Measurements from ENCODE around the gene ARHGAP26.
A peak's percentile ranks its signal among the peaks of the same experiment; 100 is the strongest.

Gene ARHGAP26

DNA sequence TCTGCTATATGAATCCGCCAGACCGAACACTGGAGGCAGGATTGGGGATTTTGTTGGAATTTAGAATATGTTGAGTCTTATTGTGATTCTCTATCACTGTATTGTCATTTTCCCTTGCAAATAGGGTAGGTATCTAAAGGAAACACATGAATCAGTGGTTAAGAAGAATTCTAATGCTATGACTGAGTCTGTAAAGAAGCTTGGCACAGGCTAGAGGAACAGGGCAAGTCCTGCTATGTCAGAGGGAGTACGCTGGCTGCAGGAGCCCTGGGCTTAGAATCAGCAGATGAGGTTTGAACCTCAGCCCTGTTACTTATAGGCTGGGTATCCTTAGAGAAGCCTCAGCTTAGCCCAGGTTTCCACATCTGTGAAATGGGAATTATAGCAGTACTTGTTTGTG lies 435.2 kb downstream of the ARHGAP26 start:
- Histone ChIP-seq H3K27ac (peak overlapping the region in 3 of 21 experiments; percentile 5 to 55 (median 11)), H3K4me3 (no peak overlapping the region)

GRCh38 chr5:143205883-143206195 lies 435.7 kb downstream of the ARHGAP26 start:
- H3K27ac ChIP-seq: no peak overlapping the region
- no peak overlapping the region for H3K4me3 ChIP-seq

DNA sequence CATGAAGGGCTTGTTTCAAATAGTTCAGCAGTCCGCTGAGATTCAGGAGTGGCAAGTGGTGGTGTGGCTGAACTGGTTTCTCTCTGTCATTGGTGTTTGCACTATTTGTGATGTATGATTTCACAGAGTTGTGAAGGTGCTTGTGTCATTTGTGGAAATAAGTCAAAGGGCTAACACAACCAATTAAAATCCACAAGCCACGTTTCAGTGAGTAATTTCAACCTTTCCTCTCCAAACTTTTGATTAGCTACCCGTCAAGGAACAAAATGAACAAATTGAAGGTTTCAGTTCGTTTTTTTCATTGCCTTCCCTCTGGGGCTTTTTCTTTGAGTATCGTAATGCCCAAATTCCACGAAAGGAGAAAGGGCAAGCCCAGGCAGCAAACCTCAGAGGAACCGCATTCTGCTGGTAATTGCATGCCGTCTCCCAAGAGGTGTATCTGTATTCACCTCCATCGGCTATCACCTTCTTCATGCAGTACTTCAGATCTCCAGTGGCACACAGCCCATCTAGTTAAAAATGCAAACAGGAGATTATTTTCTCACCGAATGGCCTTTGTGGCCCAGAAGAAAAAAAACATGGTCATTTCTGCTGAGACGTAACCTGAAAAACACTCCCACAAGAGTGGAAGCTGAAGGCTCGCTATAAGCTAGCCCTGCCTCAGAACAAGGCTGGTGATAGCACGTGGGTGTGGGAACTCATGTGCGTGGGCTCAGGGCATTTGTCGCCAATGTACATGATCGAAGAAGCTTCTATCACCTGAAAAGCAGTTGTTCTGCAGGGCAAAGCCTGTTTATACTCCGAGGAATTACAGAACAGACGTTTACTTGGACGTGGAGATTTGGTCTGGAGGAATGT lies 436.2 kb downstream of the ARHGAP26 start:
- H3K27ac ChIP-seq: no peak overlapping the region
- H3K4me3 ChIP-seq: no peak overlapping the region

DNA sequence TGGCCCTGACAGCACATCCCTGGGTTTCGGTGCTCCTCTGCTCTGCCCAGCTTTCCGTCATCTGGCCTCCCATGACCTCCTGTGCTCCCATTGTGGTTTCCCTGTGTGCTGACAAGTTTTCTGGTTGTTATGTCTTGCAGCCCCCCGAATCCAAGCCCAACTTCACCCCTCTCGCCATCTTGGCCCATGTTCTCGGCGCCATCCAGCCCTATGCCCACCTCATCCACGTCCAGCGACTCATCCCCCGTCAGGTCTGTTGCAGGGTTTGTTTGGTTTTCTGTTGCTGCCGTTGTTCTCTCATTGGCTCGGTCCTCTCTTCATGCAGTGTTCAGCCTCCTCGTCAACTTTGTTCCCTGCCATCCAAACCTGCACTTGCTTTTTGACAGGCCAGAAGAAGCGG lies 436.9 kb downstream of the ARHGAP26 start:
- H3K27ac ChIP-seq: no peak overlapping the region
- no peak overlapping the region for H3K4me3 ChIP-seq

GRCh38 chr5:143207563-143208364 lies 437.6 kb downstream of the ARHGAP26 start:
- no peak overlapping the region for H3K27ac ChIP-seq
- H3K4me3 ChIP-seq: no peak overlapping the region

GRCh38 chr5:143208365-143208641 lies 438.1 kb downstream of the ARHGAP26 start:
- no peak overlapping the region for H3K4me3 ChIP-seq
- H3K27ac ChIP-seq: no peak overlapping the region

GRCh38 chr5:143208781-143209510 lies 438.8 kb downstream of the ARHGAP26 start:
- no peak overlapping the region for H3K27ac ChIP-seq
- H3K4me3 ChIP-seq: no peak overlapping the region

DNA sequence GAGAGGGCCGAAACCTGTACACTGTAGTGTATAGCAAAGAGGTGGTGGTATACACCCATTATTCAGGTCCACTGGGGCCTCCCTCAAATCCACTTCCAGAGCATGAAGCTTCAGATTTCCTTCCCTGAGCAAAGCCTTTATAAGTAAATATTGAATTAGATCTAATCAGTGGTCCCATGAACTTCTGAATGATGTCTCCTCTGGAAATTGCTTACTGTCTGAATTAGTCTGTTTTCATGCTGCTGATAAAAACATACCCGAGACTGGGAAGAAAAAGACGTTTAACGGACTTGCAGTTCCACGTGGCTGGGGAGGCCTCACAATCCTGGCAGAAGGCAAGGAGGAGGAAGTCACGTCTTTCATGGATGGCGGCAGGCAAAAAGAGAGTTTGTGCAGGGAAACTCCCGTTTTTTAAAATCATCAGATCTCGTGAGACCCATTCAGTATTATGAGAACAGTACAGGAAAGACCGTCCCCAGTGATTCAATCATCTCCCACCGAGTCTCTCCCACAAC lies 439.8 kb downstream of the ARHGAP26 start:
- H3K4me3 ChIP-seq: no peak overlapping the region
- no peak overlapping the region for H3K27ac ChIP-seq

GRCh38 chr5:143210576-143210975 lies 440.4 kb downstream of the ARHGAP26 start:
- H3K27ac ChIP-seq: no peak overlapping the region

DNA sequence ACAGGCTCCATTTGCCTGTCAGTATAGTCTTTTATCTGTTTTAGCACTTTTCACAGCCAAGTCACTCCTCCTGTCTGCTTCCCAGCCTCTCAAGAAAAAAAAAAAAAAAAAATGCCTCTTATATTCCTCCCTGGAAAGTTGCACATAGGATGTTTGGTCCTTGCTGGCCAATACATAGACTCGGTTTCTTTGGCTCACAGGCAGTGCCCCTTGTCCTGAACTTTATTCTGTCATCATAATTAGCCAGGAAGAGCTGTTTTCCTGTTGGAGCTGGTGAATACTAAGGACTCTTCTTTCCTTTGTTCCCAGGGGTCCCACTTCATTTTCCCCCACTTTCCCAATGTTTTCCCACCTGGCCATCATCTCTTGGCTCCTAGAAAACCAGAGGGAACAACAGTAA lies 442.1 kb downstream of the ARHGAP26 start:
- no peak overlapping the region for H3K4me3 ChIP-seq
- H3K27ac ChIP-seq: no peak overlapping the region

More at GRCh38 chr5:143210576-143210975, 440.4 kb downstream of the ARHGAP26 start:
- H3K4me3 ChIP-seq: no peak overlapping the region

DNA sequence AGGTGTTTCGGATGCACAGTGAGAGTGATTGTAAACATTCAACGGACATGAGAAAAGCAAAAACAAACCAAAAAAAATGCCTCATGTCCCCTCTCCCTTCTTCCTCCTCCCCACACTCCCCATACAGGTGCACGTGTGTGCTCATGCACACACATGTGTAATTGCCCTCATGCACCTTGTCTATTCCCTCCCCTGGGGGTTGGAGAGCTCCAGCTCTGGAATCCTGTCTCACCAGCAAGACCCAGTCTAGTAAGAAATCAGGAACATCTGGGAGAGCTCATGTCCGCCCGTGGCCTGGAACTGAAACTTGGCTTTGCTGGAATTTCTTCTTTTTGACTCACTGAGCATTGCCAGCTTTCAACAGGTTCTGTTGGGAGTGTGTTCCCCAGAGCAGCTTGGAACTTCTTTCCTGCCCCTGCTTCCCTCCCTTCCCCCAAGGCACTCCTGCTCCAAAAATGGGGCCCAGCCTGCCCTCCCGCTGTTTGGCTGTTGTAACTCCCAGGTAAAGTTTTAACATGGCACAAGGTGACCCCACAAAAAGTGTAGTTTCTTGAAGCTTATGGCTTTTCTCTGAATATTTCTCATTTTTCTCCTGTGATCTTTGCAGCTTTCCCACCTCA lies 443.2 kb downstream of the ARHGAP26 start:
- peak overlapping the region in 7 of 21 experiments; percentile 3 to 43 (median 31) for H3K27ac ChIP-seq
- no peak overlapping the region for H3K4me3 ChIP-seq

DNA sequence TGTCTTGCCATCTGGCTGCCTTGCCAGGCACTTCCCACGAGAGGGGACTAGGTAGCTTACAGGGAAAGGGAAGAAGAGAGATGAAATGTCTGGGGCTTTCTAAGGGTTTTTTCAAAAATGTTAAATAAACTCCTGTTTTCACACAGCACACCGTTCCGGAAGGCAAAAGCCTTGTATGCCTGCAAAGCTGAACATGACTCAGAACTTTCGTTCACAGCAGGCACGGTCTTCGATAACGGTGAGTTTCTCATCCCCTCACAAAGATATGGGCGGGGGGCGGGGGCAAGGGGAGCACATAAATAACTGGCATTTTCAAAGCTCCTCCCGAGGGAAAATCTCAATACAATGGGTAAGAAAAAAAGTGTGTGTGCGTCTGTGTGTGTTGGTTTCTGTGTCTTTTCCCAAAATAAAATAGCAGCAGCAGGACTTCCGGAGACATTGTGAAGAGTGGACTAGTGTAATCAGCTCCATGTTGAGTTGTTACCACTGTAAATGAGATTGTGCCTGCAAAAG lies 443.7 kb downstream of the ARHGAP26 start:
- Histone ChIP-seq H3K4me3 (no peak overlapping the region), H3K27ac (peak overlapping the region in 6 of 21 experiments; percentile 3 to 43 (median 20))

DNA sequence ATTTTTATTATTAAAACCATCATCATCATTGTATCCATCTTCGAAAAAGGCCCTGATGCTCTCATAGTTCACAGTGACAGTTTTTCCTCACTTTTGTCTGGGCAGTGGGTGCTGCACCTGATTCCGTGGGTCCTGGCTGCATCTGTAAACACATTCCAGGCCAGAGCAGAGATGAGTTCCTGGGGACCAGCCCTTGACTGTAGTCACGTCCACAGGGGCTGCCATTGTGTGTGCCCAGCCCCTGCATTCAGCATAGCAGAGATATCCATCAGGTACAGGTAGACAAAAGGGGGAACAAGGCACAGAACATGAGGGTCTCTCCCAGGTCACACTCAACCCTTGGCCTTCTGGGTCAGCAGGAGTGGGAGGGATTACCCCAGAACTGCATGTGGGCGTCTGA lies 444.3 kb downstream of the ARHGAP26 start:
- no peak overlapping the region for H3K27ac ChIP-seq
- H3K4me3 ChIP-seq: no peak overlapping the region

GRCh38 chr5:143214890-143215289 lies 444.7 kb downstream of the ARHGAP26 start:
- Histone ChIP-seq H3K4me3 (no peak overlapping the region), H3K27ac (no peak overlapping the region)

DNA sequence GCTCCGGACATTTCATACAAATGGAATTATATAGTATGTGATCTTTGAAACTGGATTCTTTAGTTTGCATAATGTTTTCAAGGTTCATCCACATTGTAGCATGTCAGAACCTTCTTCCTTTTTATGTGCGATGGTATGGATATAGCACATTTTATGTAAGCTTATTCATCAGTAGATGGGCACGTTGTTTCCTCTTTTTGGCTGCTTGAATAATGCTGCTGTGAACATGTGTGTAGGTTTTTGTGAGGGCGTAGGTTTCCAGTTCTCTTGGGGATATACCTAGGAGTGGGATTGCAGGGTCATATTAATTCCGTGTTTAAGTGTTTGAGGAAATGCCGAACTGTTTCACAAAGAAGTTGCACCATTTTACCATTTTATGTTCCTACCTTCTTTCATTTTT lies 445.5 kb downstream of the ARHGAP26 start:
- H3K4me3 ChIP-seq: no peak overlapping the region
- no peak overlapping the region for H3K27ac ChIP-seq

GRCh38 chr5:143216211-143216610 lies 446.0 kb downstream of the ARHGAP26 start:
- Histone ChIP-seq H3K27ac (no peak overlapping the region), H3K4me3 (no peak overlapping the region)

DNA sequence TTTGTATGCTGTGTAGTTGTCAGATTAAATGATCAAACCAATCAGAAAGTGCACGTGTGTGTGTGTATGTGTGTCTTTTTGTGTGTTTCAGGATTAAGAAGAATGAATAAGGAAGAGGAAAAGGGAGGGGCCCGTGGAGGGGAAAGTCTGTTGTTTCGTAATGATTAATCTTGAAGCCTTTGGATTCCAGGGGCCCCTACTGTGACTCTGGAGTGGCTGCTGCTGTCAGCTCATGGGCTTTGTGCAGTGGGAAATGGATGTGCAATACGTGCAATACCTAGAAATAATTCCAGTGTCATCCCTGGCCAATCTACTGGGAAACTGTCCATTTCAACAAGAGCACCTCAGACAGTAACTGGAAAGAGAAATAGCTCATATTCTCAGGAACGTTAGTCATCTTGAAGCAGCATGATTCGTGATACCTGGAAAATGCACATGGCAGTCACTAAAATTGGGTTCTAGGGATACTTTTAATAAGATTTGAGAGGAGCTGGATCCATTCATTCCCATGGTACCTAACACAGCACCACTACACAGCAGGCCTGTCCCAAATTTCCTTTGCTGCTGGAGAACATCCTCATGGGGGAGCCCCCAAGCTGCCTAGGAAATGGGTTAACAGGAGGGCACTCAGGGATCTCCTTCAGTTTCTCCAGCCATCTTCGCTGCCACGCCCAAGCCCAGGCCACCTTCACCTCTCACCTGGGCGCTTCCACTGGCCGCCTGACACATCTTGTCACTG lies 447.1 kb downstream of the ARHGAP26 start:
- peak overlapping the region in 1 of 21 experiments; percentile 11 for H3K27ac ChIP-seq

DNA sequence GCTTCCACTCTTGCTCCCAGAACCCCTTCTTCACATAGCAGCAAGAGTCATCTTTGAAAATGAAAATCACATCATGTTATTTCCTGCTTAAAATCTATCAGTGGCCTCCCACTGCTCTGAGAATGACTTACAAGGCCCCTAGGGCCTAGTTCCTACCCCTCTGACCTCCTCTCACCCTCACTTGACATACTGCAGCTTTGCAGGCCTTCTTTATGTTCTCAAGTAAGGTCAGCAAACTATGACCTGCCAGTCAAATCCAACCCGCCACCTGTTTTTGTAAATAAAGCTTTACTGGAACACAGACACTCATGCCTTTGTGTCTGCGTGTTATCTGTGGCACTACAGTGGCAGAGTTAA lies 447.6 kb downstream of the ARHGAP26 start:
- H3K4me3 ChIP-seq: no peak overlapping the region
- H3K27ac ChIP-seq: peak overlapping the region in 1 of 21 experiments; percentile 11

More for the DNA sequence above, 447.1 kb downstream of the ARHGAP26 start:
- no peak overlapping the region for H3K4me3 ChIP-seq

DNA sequence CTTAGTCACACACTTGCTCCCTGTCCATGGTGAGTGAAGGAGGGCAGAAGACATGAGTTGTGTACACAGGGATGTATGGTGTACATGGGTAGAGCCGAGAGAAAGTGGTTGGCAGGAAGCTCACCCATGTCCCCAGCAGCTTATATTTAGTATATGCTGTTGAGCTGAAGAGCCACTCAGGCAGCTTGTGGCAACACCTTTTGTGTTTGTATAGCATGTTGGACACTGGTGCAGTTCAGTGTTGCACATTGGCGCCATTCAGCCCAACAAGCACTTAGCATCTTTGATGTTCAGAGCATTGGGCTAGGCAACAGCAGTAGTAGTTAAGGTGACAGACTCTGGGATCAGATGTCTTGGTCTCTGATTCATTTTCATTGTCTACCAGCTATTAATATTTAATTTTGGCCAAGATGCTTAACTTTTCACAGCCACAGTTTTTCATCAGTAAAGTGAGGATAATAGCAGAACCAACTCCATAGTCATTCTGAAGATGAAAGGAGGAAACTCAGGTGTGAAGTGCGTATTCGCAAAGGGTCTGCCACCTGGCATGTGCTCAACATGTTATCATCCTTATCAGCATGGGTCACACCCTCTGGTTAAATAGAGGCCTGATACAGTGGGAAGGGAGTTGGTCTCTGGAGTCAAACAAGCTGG lies 448.5 kb downstream of the ARHGAP26 start:
- H3K4me3 ChIP-seq: no peak overlapping the region
- no peak overlapping the region for H3K27ac ChIP-seq
